Measurements from ENCODE around the gene ANKRD1.

ANKRD1 gene

GRCh38 chr10:90930971-90931871 lies 10.3 kb upstream of the ANKRD1 start:
- no peak for DNase-seq

- DNase-seq, result no peak
Measured at GRCh38 chr10:90930070-90930837, 9.4 kb upstream of the ANKRD1 start.

GRCh38 chr10:90929179-90929578 lies 8.3 kb upstream of the ANKRD1 start:
- no peak for DNase-seq

GRCh38 chr10:90927293-90927692 lies 6.4 kb upstream of the ANKRD1 start:
- DNase-seq, result no peak

- DNase-seq, result no peak
Measured at GRCh38 chr10:90925079-90926029, 4.5 kb upstream of the ANKRD1 start.

DNA sequence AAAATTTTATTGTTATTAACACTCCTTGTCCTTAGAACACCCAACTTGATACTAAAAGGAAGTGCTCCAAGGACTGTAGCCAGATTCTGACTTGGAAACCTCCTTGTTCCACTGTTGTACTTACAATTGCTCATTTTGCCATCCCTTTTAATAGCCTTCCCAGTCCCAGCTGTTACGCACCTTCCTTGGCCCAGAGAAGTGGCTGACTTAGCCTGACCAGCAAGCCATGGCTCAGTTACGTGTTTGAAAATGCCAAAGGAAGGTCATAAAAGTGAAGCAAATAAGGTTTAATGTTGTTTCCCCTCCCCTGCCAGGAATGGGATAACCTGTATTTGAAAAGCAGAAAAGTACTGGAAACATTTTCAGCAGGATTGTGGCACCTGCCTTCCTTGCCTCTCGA lies 3.7 kb upstream of the ANKRD1 start:
- DNase-seq, result no peak

GRCh38 chr10:90923111-90923731 lies 2.3 kb upstream of the ANKRD1 start:
- DNase-seq, result no peak

- DNase-seq, result no peak
Measured at GRCh38 chr10:90921906-90922305, 1.0 kb upstream of the ANKRD1 start.

- DNase-seq, result no peak
Measured at GRCh38 chr10:90919683-90920574, 958 bp downstream of the ANKRD1 start.

- no peak for DNase-seq
Measured at GRCh38 chr10:90917968-90918318, 2.9 kb downstream of the ANKRD1 start.

- DNase-seq, result no peak
Measured at GRCh38 chr10:90917238-90917967, 3.5 kb downstream of the ANKRD1 start.

GRCh38 chr10:90916392-90917237 lies 4.3 kb downstream of the ANKRD1 start:
- DNase-seq, result no peak

DNA sequence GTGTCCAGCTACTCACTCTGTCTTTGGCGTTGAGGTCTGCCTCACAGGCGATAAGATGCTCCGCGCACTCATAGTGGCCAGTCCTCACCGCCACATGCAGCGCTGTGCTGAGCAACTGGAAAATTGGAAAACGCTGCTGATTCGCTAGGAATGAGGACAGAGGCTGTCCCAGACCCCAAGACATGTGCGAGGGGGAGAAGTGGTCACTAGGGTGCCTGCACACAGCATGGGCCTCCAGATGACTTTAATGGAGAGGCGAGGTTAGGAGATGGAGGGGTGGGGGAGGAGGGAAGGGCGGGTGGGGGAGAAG lies 5.2 kb downstream of the ANKRD1 start:
- no peak for DNase-seq

GRCh38 chr10:90914992-90915765 lies 5.7 kb downstream of the ANKRD1 start:
- no peak for DNase-seq

DNA sequence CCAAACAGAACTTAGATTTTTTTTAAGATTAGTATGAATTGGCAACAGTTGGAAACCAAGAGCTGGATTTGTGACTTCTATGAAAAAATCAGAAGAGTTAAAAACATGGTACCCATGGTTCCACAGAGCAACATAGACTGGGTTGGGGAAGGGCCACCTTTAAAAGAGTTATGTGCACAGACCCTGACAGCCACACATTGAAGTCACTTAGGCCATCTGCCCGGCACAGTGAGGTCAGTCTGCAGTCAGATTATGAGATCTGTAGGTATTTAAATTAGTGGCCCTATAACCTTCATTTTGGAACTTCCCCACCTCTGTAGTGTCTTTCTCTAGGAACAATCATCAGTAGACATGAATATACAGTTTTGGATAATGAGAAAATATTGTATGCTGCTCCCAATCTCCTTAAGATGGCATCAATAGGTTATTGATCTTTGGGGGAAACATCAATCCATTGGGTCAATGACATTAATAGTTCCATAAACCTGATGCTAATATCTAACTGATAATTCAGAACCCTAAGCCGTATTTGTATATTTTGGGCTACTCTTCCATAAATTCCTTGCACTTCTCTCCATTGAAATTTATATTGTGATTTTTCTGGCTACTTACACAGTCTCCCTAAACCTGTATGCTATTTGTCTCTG lies 7.0 kb downstream of the ANKRD1 start:
- no peak for DNase-seq

- no peak for DNase-seq
Measured at GRCh38 chr10:90912854-90913479, 7.9 kb downstream of the ANKRD1 start.

DNA sequence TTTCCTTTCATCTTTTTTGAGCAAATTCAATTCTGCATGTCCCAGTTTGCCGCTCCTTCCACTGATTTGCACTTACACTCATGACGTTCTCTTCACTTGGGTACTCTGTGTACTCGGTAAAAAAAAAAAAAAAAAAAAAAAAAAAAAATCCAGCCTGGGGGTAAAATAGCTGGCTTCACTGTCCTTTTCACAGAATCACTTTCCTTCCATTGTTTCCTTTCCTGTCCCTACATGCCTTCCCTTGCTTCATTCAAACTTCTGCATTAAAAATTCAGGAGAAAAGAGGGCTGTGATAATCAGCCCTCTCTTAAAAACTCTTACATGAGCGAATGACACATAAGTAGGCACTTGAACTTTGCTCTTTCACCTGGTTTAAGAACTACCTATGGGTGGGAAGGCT lies 8.7 kb downstream of the ANKRD1 start:
- no peak for DNase-seq
